GM19328 (cell line): Measurements from ENCODE around the gene HSFX3.
"Not testable (repeated sequence)": the region's sequence is repeated elsewhere in the genome, so short reads cannot be mapped to it uniquely, and the experiment has no call there.

Experiments used
- ATAC-seq: cut with Tn5 transposase; IDR thresholded peaks from one replicate; pipeline ENCODE4 v1.9.1; 2021; ENCODE audit warnings: mild to moderate bottlenecking, moderate library complexity; ENCODE audit not compliant: unreplicated experiment

The HSFX3 gene

DNA sequence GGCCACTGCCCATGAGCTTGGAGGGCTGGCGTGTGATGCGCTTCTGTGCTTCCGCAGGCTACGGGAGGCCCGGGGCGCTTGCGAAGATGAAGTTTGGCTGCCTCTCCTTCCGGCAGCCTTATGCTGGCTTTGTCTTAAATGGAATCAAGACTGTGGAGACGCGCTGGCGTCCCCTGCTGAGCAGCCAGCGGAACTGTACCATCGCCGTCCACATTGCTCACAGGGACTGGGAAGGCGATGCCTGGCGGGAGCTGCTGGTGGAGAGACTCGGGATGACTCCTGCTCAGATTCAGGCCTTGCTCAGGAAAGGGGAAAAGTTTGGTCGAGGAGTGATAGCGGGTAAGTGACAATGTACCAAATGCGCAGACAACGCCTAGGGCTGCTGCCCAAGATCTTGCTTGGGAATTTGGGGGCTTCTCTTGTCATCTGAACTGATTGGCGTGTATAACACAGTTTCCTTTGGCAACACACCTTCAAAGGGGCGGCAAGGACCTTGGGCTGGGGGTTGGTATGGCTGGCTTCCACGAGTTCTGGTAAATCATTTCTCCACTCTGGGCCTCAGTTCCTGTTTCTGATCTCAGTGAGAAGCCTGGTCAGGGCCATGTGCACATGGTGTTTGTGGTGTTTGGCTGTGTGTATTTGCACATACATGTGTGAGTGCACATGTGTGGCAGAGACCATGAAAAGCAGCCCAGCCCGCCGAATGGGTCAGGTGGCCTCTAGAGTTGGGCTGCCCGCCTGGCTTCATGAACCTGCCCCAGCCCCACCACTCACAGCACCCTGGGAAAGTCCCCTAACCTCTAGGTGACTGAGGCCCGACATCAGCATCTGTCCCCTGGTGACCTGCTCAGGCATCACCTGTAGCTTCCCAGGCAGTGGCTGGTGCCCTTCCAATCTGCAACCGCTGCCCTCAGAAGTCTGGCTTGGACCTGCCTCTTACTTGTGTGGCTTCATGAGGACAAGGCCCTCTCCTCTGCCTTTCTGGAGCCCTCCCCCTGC lies 3.9 kb downstream of the HSFX3 start:
- not testable (repeated sequence) for ATAC-seq

DNA sequence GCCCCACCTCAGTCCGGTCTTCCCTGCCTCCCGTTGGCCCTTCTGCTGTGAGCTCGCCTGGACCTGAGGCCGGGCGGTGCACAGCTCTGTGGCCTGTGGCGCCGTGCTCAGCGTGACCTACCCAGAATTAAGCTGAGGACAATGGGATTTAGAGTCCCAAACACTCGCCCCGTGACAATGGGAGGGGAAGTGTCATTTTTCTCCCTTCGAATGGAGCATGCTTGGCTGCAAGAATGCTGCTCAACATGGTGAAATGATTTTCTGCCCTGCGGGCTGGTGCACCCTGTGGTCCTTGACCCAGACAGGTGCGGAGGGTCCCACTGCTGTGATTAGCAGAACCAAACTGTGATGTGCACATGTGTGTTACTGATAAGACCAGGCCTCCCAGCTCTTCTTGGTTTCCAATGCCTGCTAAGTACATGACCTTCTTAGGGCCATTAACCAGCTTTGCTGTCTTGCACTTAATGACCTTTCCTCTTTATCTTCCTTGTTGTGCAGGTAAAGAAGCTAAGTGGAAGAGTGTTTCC lies 8.1 kb downstream of the HSFX3 start:
- ATAC-seq: no peak

DNA sequence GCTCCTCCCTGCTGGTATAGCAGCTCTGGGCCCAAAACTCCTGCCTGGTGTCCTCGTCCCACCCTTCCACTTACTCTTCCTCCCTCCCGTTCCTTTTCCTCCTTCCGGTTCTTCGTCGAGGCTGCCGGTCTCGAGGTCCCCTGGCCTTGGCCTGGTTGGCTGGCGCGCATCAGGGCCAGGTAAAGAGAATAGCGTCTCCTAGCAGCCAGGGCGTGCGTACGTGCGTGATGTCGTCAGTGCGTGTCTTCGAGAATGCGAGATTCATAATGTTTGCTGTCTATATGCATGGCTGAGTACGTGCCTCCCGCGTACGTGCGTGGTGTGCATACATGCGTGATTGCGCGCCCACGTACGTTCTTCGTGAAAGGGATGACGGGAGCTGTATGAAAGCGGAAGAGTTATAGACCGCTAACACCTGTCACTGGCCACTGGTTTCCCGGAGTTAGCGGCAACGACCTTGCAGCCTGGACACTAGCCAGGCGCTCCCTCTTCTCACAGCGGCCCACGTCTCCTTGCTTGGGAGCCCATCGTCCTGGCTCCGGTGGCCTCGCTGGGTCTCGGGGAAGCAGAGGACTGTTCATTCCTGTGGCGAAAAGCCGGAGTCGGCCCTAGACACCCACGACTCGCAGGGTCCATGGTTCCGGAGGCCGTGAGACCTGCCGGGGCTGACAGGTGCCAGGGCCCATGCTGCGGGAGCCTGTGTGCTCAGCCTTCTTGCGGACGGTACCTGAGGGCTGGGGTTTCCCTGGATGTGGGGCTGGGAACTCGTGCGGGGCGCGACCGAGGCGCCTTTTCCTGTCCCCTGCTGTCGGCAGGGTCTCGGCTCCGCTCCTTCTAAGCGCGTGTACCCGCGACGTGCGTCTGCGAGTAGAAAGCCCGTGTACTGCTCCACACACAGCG lies 8.9 kb downstream of the HSFX3 start, which contains the start of gene EOLA1:
EOLA1 (plus strand) TSS at position 392 of the 900 bp plus-strand sequence. CDS start 4,619 bp downstream, outside the sequence.
- ATAC-seq: peak; percentile 66

DNA sequence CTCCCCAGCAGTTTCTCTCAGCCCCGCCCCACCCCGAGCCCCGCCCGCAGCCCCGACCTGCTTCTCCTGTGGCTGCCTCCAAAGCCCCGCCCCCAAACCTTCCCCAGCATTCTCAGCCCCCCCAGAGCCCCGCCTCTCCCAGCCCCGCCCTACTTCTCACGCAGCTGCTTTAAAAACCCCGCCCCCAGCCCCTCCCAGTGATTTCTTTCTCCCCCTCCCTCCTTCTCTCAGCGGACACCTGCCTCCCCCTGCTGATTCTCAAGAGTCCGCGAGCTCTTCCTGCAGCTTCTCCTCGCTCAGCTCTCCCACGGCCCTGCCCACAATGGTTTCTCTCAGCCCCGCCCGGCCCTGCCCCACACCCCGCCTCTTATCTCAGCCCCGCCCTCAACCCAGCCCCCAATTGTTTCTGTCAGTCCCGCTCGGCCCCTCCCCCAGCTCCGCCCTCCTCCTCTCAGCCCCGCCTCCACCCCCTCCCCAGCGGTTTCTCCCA lies 9.5 kb downstream of the HSFX3 start:
- ATAC-seq: peak; percentile 17

DNA sequence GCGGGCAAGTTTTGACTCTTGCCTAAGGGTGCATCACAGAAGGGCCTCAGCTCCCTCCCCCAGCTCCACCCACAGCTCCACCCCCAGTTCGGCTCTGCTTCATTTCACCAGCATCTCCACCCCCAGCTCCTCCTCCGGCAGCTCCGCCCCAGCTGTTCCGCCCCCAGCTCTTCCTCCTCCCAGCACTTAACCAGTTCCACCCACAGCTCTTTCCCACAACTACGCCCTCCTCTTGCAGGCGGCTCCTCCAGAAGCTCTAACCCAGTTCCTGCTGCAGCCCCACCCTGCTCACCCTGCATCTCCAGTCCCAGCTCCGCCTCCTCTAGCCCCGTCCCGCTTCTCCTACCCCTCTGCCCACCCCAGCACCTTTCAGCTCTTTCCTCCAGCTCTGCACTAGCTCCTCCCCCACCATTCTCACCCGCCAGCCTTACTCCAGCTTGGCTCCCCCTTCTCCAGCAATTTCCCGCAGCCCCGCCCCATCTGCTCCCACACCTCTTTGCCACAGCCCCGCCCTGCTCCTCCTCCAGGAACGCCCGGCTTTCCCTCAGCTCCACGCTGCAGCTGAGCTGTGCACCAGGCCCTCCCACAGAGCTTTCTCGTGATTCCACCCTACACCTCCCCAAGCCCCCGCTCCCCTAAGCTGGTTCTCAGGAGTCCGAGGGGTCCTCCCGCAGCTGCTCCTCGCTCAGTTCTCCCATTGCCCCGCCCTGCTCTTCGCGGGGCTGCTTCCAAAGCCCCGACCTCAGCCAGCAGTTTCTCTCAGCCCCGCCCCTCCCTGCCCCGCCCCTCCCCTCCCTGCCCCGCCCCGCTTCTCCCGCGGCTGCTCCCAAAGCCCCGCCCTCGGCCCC lies 10.2 kb downstream of the HSFX3 start:
- ATAC-seq: peak; percentile 39

DNA sequence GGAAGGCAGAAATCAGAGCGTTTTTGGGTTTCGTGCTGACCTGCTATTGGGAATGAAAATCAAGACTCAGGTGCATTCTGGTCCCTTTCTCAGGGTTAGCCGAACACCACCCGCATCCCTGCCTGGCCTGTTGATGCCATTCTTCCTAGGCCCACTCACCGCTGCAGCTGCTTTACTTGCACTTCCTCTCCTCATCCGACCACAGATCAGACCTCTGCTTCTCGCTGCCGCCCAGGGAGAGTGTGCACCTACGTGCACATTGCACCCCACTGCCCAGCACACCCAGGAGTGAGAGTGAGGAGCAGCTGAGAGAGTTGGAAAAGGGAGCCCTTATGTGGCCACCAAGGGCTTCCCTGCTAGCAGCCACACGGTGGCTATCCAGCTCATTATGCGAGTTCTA lies 12.2 kb downstream of the HSFX3 start:
- not testable (repeated sequence) for ATAC-seq

DNA sequence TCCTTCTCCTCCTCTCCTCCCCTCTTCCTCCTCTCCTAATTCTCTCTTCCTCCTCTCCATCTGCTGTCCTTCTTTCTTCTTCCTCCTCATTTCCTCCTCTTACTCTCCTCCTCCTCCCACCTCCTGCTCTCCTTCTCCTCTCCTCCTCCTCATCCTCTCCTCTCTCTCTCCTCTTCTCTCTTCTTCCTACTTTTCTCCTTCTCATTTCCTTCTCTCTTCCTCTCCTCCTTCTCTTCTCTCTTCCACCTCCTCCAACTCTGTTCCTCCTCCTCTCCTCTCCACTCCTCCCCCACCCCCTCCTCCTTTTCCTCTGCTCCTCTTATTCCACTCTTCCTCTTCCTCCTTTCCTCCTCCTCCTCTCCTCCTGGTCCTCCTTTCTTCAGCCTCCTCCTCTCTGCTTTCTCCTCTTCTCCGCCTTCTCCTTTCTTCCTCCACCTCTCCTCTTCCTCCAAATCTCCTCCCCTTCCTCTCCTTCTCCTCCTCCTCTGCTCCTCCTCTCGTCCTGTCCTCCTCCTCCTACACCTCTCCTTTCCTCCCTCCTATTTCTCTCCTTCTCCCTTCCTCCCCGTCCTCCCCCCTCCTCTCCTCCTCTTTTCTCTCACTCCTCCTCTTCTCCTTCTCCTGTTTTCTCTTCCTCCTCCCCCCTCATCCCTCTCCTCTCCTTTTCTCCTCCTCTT lies 14.7 kb downstream of the HSFX3 start:
- ATAC-seq: not testable (repeated sequence)

DNA sequence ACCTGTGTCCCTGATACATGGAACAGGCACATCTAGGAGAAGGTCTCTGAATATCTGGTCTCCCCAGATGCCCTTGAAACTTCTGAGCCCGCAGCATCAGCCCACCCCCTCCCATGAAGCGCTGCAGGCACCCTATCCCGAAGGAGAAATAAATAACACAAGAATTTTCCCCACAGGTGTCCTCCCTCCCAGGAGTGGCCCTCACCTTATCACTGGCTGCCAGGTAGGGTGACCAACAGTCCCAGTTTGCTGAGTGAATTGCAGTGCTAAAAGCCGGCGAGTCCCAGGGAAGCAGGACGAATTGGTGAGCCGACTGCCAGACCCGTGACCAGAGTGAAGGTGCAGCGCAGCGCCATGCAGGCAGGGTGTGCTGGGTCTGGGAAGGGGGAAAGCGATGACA lies 15.7 kb downstream of the HSFX3 start:
- ATAC-seq: not testable (repeated sequence)

DNA sequence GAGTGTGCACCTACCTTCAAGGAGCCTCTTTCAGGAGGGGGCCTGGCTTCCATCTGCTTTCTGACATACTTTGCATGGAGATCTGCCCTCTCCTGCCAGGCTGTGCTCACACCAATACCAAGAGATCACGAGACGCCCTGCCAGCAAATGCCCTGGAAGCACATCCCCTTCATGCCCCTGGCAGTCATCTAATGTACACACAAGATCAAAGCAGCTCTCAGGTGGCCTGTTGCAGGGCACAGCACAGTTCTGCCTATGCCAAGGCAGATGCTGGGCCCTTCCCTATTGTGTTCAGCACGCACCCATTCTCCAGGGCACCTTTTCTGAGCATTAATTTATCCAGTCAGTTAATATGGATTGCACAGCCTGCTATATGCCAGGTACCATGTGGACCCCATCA lies 16.9 kb downstream of the HSFX3 start:
- ATAC-seq: not testable (repeated sequence)

DNA sequence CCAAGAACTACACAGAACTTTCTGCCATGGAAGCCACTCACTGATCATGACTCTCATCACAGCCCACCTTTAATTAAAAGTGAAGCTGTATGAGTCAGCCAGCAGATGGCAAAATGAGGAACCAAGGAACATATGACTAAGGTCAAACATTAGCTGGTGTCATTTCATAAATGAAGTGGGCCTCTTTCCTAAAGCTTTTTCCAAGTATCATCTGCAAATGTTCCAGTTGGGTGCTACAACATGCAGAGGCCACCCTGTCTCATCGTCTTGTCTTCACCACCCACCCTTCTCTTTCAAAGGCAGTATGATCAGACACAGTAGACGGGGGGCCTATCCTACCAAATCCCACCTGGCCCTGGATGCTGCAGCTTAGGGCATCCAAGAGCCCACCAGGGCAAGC lies 18.1 kb downstream of the HSFX3 start:
- ATAC-seq: no peak

DNA sequence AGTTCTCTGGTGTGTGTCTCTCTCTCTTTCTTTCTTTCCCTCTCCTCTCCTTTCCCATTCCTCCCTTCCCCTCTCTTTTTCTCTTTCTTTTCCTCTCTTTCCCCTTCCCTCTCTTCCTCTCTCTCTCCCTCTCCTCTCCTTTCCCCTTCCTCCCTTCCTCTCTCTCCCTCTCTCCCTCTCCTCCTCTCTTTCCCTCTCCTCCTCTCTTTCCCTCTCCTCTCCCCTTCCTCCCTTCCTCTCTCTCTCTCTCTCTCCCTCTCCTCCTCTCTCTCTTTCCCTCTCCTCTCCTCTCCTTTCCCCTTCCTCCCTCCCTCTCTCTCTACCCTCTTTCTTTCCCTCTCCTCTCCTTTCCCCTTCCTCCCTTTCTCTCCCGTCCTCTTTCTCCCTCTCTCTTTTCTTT lies 21.3 kb downstream of the HSFX3 start:
- no peak for ATAC-seq

DNA sequence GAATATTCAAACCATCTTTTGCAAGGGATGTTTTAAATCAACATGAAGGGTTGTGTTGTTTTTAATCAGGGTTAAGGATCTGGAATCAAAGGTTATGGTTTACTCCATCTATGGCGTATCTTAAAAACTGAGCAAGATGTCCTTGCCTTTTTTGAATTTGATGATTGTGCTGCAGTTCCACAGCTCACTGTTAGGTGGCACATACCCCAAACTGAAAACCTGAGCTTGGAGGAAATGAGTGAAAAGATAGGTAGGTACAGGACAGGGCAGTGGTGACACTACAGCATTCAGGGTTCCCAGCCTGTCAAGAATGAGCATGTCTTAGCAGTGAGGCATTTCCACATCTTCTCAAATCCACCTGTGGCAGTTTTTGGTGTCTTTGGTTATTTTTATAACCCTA lies 22.0 kb downstream of the HSFX3 start:
- no peak for ATAC-seq

DNA sequence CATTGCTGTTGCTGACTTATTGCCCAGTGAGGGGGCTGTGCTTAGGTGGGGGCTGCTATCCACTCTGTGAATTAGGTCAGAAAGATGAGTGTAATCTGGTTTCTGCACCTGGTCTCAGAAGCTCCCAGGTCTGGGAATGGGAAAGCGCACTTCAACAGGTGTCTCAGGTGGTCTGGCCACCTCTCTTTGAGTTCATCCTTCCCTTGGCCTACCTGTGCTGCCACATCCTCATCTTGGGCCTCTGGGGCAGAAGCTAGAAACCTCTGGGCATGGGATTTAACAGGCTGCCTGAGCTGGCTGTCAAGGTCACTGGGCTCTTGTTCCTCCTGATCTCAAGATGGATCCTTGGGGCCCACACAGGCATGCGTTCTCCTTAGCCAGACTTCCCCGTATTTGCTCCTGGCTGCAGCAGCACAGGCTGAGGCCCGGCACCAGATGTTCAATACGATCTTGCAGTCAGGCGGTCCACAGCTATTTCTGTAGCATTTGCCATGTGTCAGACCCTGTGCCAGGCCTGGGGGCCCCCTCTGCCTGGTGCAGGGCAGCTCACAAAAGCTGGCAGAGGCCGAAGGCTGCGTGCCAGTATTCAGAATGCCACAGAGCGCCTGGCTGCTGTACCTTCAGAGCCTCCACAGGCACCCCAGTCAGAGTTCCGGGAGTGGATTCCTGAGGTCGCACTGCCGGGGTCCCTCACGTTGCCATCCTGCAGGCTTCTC lies 23.2 kb downstream of the HSFX3 start:
- not testable (repeated sequence) for ATAC-seq

DNA sequence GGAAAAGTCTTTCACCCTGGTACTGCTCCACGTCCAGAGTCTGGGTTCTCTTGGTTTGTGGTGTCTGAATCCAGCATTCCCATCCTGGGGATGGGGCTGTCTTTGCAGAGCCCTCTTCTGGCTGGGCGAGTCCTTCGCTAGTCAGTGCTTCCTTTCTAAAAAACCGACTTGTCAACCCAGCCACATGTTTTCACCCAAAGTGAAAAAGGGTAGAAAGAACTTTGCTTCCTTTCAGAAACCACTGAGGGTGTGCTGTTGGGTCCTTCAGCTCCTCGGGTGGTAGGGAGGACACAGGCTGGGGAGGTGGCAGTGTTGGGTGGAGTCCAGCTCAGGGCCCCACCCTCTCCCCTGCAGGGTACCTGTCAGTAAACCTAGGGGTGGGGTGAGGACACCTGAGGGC lies 23.8 kb downstream of the HSFX3 start:
- ATAC-seq: peak; percentile 22

DNA sequence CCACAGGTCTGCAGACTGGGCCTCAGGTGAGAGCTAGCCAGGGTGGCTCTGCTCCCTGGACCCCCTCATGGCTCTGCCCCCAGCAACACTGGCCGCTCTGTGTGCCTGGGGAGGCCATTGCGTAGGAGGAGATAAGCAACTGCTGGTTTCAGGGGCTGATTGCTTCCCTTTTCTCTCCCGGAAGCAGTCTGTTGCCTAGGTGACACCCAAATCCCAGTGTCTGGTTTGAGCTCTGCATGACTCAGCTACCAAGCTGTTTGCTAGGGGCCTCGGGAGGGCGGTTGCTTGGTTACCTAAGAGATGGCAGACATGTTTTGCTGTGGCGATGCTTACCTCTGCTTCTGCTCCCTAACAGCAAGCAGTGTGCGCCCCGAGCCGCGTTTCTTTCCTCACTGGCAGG lies 24.3 kb downstream of the HSFX3 start:
- ATAC-seq: peak; percentile 98

DNA sequence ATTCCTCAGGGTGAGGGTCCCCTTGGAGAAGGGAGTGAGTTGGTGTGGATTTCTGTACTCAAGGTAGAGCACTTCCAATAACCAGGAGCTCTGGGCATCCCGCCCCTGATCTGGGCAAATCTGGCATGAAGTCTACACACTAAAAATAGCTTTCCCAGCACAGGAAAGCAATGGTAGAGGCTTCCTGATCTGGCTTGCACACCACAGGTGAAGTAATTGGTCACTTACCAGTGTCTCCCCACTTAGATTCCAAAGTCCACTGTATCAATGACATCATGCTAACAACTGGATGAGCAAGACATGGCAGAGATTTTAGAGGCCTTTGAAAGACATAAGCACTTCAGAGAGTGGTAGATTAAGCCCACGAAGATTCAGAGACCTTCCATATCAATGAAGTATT lies 26.8 kb downstream of the HSFX3 start:
- ATAC-seq: no peak

DNA sequence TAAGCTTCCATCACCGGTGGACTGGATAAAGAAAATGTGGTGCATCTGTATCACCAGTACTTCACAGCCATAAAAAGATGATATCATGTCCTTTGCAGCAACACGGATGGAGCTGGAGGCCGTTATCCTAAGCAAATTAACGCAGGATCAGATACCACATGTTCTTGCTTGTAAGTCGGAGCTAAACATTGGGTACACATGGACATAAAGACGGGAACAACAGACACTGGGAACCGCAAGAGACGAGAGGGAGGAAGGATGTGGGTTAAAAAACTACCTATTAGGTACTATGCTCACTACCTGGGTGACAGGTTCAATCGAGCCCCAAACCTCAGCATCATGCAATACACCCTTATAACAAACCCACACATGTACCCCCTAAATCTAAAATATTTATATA lies 28.3 kb downstream of the HSFX3 start:
- no peak for ATAC-seq

DNA sequence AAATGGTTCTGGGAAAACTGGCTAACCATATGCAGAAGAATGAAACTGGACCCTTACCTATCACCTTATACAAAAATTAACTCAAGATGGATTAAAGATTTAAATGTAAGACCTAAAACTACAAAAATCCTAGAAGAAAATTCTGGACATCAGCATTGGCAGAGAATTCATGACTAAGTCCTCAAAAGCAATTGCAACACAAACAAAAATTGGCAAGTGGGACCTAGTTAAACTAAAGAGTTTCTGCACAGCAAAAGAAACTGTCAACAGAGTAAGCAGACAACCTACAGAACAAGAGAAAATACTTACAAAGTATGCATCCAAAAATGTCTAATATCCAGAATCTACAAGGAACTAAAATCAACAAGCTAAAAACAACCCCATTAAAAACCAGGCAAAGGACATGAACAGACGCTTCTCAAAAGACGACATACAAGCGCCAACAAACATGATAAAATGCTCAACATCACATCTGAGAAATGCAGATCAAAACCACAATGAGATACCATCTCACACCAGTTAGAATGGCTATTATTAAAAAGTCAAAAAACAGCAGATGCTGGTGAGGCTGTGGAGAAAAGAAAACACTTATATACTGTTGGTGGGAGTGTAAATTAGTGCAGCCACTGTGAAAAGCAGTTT lies 29.0 kb downstream of the HSFX3 start:
- ATAC-seq: not testable (repeated sequence)
